ENCODE measurements around the gene E2F6.

The E2F6 gene

DNA sequence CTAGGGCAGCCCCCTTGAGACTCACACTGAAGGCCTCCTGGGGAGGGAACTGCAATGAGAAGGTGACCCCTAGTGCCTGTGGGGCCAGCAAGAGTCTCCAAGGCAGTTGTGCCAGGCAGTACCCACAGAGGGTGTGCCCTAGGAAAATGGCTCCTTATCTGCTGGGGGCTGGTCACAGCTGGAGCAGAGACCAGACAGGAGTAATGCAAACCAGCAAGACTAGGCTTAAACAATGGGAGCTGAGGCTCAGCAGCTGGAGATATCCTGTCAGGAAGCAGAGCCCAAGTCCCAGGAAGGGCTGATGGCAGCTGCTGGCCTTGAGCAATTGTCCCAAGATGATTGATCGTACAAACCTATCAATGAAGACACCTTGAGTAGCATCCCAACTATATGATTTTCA is 26.8 kb upstream of the E2F6 start:
- DNase-seq, result no peak

DNA sequence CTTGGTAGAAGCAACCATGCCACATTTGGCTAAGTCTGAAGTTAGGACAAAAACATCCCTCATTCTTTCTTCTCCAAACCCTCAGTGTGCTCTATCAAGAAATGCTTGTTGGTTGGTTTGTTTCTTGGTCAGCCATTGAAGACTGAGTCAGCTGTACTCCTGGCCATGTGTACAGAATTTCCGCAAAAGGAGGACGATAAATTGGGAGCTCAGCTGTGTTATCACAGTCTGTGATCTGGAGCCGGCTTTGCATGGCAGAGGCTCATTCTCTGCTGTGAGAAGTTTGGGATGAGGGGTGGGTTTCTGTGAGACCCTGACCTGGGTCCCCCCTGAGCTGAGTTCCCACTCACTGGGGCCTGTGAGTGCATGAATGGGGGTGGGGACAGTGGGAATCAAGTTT is 26.3 kb upstream of the E2F6 start:
- no peak for DNase-seq

DNA sequence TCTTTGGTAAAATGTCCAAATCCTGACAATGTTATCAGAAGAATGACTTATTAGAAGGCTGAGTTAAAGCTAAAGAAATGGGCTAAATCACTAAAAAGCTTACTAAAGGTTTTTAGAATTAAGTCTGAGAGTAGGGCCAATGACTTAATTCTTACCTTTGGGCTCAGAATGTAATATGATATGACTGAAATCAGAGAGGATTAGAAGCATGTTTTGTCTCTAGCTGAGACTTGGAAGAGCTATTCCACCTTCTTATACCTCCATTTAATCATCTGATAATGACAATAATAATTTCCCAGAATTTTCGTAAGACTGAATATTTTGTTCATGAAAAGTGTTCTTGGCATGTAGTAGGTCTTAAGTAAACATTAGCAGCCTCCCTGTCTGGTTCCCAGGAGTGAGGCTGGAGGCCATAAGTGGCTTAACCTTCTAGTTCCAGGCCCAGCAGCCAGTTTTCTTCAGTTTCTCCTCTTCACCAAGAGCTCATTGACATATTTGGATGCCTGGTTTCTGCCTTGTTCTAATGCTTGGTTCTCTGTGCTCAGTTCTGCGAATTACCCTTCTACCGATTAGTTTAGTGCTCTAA is 25.5 kb upstream of the E2F6 start:
- DNase-seq, result no peak

DNA sequence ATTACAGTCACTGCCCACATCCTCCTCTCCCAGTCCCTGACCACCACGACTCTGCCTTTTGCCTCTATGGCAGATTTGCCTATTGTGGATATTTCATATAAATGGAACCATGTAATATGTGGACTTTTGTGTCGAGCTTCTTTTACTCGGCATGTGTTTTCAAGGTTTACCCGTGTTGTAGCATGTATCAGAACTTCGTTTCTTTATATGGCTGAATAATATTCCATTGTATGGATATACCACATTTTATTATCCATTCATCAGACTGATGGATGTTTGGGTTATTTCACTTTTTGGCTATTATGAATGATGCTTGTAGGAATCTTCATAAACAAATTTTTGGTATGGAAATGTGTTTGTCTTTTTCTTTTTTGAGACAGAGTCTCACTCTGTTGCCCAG is 24.2 kb upstream of the E2F6 start:
- DNase-seq, result no peak

DNA sequence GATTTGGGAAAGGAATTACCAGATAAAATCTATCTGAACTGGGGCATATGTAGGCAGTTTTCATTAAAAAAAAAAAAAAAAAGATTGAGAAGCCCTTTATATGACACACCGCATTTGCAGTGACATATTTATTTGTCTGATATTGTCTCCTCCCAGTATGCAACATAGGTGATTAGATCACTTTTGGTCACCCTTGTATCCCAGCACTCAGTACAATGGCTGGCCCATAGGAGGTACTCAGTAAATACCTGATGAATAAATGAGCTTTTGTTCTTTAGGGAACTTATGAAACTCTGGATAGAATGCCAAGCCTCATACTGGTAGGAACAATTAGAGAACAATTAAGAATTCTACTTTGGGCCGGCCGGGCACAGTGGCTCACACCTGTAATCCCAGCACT is 22.8 kb upstream of the E2F6 start:
- no peak for DNase-seq

DNA sequence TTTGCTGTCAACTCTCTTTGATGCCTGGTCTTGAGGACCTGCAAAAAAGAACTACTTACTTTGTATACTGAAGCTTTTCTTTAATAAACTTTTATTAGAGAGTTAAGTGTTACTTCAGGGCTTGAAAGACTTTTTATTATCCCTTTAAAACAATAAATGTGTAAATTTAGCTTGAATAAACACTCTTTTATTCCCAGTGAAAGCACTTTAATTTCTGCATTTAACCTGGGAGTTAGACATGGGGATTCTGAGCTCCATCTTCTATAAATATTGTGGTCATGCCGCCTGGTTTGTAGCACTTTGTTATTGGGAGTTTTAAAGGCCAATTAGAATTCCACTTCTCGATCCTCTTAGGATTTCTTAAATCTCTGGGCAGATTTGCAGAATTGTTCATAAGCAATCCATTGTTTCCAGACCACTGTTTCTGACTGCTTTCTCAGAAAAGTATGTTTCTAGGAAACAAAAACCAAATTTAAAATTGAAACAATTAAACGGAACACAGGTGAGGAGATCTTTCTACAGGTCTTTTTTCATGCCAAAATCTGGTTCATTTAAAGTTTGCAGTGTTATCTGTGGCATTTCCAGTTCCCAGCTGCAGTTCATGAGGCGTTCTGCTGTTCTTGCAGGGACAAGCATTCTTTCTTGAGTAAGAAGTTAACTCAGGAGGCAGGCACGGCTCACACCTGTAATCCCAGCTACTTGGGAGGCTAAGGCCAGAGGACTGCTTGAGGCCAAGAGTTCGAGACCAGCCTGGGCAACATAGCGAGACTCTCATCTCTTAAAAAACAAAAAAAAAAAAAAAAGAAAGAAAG is 18.1 kb upstream of the E2F6 start:
- no peak for DNase-seq

DNA sequence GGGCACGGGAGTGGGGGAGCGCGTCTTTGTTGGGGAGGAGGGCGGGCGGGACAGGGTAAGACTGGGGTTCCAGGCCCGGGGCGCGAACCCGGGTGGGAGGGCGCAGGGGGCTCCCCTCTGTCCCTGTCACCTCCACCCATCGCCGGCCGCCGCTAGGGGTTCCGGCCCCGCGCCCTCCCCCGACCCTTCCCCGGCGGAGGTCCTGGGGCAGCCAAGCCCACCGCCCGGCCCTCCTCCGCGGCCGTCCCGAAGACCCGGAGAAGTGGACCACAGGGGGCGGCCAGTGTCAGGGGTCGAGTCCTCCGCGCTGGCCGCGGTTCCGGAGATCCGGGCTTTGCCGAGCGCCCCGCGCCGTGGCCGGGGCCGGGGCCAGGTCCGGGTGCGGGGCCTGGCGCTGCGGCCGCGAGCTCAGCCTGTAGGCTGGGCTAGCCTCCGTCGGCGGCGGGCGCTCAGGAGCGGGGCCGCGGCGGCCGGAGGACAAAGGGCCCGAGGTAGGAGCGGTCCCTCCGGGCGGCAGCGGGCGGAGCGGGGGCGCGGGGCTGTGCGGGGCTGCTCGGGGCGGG is 16.6 kb upstream of the E2F6 start:
- peak; percentile 79 for DNase-seq

DNA sequence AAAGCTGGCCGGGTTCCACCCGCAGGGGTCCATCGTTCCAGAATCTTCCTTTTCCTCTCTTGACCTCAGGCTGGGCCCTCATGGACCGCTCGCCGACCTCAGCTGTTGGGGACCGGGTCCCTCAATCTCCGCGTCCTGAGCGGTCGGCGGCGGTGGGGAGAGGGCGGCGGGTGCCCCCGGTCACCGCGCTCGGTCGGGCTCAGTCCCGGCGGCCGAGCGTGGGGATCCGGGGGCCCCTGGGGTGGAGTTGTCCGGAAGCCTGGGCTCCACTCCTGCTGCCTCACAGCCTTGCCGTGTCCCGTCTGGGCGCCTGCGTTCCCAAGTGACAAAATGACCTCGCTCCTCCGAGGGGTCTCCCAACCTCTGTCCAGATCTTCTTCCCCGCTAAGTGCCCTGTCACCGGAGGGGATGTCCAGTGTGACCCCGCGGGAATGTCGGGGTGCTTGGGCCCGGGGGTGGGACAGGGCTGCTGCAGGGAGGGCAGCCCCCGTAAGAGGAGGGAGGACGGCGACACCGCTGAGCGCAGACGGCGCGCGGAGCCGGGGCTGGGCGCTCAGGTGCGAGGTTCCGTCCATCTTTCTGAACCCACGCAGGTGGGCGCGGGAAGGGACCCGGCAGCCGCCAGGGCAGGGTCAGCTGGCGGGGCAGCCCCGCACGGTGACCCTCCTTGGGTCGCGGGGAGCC is 16.0 kb upstream of the E2F6 start:
- DNase-seq, result no peak

DNA sequence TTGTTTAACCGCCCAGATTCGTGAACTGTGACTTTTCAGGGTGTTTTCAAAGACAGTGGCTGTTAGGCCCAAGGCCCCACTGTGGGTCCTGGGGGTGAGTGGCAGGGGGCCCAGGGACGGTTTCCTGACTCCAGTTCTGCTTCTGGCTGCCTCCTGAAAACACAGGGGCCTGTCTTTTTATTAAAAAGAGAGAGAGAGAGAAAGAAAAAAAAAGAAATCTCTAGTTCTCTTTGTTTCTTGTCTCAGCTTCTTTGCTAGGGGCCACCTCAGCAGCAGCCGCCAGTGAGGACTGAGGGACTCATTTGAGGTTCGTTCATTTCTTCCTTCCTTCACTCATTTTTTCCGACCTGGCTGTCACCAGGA is 15.4 kb upstream of the E2F6 start:
- DNase-seq, result no peak

DNA sequence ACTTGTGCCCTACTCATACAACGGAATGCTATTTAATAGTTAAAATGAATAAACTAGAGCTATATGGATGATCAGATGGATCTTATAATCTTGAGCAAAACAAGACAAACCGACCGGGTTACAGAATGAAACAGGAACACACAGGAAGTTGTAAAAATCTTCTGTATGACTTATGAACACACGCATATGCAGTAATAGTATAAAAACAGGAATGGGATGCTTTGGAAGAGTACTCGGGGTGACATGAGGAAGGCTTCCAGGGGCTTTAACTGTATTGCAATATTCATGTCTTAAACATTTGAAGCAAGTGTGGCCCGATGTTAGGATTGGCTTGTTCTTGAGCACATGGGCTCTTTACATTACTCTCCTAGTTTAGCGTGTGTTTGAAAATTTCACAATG is 14.9 kb upstream of the E2F6 start:
- no peak for DNase-seq

DNA sequence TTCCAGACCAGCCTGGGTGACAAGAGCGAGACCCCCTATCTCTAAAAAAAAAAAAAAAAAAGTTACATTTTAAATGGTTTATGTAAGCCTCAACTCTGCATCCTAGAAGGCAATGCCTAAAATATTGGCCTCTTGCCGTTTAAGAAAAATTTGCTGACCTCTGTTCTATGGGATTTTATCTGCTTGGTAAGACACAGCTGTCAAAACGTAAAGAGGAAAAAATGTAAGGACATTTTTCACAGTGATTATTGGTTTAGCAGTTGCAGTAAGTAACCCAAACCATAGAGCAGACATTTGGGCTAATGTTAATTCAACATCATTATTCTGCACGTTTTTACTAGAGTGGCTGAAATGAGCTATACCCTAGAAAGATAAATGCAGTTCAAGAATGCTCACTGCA is 14.4 kb upstream of the E2F6 start:
- DNase-seq, result no peak

DNA sequence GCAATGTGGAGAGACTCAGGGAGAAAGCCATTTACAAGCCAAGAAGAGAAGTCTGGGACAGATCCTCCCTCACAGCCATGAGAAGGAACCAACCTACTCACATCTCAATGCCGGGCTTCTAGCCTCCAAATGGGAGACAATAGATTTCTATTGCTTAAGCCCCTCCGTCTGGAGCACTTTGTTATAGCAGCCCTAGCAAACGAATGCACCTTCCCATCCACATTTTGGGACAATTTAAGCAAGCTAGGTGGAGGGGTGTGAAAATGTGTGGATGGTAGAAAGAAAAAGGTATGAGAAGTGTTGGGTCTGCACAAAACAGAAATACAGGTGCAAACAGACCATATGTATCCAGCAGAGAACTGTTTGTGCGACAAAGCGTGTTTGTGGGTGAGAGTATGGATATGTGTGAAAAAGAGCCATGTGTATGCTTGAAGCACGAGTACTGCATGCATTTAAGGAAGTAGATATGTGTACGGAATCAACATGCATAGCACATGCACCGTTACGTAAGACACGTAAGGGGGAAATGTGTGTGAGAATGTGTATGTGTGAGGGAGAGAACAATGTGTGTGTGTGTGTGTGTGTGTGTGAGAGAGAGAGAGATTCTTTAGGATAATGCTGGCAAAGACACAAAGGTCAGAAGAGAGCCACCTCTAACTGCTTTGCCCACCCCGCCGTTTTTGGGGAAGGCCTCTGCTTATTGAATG is 13.1 kb upstream of the E2F6 start:
- DNase-seq, result no peak

DNA sequence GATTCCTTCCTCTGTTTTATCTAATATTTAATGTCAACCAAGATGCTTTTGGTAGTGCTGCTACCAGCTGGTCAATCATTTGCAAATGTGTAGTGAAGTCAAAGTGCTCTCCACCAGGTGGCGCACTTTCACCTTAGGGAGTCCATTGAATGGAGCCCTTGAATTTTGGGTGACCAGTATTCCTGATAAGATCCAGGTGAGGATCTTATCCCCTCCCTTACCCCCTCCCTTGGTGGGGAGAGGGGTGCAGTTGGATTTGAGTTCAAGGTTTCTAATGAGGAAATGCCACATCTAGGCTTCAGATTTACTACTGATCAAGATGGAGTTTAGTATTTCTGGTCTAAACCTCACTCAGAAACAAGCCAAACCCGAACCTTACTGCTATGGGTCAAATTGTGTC is 12.0 kb upstream of the E2F6 start:
- DNase-seq, result peak; percentile 91

DNA sequence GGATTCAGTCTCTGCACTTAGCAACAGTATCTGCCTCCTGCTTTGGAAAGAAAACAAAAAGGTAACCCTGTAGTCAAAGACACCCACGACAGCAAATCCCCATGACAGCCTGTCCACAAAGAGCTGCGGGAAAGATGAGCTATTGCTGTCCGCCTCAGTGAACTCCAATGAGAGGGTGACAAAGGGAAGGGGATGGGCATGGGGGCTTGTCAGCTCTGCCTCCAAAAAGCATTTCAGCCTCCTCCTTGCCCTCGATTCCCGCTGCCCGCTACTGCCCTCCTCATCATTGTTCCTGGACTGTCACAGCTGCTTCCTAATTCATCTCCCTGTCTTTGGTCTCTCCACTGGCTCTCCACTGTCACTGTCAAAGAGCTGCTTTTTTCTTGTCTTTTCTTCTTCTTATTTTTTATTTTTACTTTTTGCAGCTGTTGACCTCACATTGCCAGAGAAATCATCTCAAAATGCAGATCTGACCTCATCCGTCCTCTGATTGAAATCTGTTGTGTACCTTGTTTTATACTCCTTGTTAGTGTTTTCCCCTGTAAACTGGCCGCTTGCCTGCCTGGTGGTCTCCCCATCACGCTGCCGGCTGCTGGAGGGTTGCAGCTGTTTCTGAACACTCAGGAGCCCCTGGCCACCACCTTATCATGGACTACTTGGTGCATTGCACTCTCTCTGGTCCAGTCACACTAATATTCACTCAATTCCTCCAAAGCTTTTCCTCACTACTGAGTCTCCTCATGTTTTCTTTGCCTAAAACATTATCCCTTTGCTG is 7.9 kb upstream of the E2F6 start:
- no peak for DNase-seq

DNA sequence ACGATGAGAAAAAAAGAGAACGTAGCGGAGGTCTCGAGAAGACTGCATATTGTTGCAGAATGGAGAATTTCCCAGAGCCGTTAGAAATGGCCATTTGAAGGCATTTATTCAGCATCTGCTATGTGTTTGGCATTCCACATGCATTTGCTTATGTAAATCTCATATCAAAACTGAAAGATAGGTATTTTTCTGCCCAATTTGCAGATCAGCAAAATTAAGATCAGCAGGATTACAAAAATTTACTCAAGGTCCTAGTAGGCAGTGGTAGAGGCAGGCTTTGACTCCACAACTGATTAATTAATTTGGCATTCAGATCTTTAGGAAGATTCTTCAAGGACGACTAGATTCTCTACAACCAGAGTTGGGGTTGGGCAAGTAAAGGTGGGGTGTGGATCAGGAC is 1.8 kb upstream of the E2F6 start:
- DNase-seq, result no peak

DNA sequence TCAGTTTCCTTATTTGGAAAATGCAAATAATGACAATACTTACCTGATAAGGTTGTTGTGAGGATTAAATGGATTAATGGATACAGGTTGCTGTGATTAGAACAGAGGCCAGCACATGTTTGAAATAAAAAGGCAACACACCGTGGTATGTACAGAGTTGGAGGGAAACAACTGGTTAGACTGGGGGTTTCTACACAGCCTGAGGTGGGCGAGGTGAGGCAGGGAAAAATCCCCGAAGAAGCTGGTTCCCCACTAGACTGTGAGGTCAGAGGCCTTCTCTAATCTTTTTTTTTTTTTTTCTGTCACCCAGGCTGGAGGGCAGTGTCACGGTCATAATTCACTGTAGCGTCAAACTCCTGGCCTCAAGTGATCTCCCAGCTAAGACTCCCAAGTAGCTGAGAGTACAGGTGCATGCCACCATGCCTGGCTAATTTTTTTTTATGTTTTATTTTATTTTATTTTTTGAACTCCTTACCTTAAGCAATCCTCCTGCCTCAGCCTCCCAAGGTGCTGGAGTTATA is 1.2 kb upstream of the E2F6 start:
- no peak for DNase-seq

DNA sequence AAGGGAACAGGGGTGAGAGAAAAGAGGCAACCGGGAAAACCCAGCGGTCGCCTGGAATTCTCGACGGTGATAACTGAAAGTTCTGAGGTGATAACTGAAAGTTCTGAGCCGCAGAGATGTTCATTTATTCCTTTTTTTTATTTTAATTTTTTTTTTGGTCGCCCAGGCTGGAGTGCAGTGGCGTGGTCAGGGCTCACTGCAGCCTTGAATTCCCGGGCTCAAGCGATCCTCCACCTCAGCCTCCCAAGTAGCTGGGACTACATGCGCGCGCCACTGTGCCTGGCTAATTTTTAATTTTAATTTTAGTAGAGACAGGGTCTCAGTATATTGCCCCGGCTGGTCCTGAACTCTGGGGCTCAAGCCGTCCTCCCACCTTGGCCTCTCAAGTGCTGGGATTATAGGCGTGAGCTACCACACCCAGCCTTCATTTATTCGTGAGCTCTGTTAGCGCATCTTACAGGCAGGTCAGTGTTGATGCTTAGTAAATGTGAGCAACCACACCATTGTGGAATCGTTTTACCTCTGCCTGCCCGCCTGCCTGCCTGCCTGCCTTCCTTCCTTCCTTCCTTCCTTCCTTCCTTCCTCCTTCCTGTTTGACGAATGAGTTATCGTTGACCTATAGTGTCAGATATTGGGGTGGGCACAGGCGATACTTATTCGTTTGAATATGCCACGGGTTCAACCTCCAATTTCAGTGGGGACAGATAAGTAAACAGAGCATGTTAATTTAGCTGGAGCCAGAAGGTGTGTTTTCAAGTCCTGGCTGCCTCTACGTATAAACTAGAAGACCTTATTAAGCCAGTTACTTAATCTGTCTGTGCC is 557 bp upstream of the E2F6 start:
- no peak for DNase-seq

DNA sequence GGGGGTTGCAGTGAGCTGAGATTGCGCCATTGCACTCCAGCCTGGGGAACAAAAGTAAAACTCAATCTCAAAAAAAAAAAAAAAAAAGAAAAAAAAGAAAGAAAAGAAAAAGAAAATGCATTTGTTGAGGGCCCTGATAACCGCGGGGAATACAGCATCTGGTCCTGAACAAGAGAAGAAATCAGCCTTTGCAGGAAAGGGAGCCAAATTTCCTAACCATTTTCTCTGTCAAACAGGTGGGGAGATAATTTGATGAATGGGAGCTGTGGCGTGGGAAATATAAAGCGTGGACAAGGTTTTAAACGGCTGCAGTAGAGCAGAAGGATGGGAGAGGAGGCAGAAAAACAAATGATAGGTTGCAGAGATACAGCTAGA is 864 bp downstream of the E2F6 start:
- DNase-seq, result no peak

DNA sequence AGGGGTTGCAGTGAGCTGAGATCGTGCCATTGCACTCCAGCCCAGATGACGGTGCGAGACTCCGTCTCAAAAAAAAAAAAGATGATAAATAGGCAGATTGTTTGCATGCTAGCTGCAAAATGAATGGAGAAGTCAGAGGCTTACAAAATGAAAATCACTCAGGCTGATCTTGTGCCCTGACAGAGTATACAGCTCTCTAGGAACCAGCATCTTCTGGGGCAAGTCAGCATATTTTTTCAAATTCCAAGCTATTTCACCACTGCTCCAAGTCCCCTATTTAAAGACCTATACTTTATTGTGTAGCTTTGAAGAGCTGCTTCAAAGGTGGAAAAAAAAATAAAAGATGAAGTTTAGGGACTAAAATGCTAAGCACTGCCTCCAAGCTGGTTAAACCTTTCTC is 6.1 kb downstream of the E2F6 start:
- no peak for DNase-seq

DNA sequence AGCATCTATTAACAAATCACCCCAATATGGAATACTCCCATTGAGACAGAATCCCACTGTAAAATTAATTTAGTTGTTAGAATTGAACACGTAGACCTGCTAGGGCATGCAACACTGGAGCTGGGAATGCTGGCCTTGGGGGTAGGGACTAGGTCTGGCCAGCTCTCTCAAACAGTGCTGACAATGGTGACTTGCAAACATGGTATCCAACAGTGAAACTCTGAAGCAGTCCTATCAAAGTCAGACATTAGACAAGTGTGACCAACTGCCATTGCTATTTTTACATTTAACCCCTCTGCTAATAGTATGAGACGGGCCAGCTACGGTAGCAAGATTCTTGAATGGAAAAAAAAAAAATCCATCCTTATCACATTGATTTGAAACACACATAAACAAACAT is 7.2 kb downstream of the E2F6 start:
- no peak for DNase-seq

DNA sequence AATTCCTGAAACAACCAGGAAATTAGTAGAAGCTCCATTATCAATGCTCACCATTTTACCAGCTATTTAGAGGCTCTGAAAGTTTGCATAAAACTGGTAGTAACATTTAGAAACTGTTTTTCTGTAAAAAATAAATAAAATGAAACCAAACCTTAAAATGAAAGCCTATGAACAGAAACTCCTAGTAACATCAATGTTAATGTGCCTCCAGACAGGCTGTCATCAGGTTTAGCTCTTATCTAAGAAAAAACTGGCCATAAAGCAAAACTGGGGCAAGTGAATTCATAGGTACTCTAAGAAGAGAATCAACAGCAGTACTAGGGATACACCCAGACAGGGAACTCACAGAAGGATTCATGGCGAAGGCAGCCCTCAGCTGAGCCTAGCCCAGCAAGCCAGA is 8.0 kb downstream of the E2F6 start:
- no peak for DNase-seq

DNA sequence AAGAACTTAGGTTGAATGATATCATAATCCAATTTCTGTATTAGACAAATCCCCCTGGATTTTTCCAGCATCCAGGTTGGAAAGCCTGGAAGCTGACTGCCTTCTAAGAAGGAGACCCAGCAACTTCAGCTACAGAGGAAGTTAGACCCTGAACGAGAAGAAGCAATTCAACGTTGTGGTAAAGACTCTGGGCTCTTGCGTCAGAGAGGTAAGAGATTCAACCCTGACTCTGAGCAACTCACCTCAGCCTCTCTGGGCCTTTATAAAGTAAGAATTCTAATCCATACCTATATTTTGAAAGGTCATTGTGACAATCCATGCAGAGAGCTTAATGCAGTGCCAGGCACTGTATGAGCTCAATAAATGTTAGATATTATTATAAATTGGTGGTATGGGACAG is 9.7 kb downstream of the E2F6 start:
- DNase-seq, result no peak
